ENCODE results near the gene EML2. TPM values are rescaled to one million over a fixed set of nuclear protein-coding genes. Genes with fewer than 3 reads are reported as not detected.

The EML2 gene
- total RNA-seq, 2 donors from 2014 or later = 30.1 to 34.8 TPM

- ATAC-seq (no peak), DNase-seq (no peak)
- intact Hi-C loops (cut with DNase I) = no loop called here
These were observed 18.4 kb upstream of the EML2 start for GRCh38 chr19:45657520-45658167.

GRCh38 chr19:45655073-45655472 is 15.9 kb upstream of the EML2 start:
- ATAC-seq (no peak), DNase-seq (no peak)
- intact Hi-C loops (cut with DNase I) = no loop called here

- DNase-seq (no peak), ATAC-seq (no peak)
- intact Hi-C loops (cut with DNase I) = no loop called here
These were observed 14.4 kb upstream of the EML2 start for GRCh38 chr19:45653634-45654033.

GRCh38 chr19:45650722-45651121 is 11.5 kb upstream of the EML2 start:
- ATAC-seq (no peak), DNase-seq (no peak)
- intact Hi-C loops (cut with DNase I) = no loop called here

DNA sequence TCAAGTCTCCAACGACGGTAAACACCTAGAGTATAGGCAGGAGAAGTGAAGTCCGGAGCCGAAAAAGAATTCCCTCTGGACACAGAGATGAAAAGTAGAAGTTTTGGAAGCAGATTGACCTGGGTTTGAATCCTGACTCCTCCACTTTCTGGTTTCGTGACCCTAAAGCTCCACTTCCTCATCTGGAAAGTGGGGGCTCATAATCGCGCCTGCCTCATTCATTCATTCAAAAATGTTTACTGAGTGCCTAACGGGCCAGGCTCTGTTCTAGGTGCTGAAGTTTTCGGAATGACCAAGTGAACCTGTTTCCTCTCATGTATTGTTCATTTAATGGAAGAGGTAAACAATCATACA is 7.1 kb upstream of the EML2 start:
- intact Hi-C loops (cut with DNase I) = no loop called here
- ATAC-seq (no peak), DNase-seq (no peak)

DNA sequence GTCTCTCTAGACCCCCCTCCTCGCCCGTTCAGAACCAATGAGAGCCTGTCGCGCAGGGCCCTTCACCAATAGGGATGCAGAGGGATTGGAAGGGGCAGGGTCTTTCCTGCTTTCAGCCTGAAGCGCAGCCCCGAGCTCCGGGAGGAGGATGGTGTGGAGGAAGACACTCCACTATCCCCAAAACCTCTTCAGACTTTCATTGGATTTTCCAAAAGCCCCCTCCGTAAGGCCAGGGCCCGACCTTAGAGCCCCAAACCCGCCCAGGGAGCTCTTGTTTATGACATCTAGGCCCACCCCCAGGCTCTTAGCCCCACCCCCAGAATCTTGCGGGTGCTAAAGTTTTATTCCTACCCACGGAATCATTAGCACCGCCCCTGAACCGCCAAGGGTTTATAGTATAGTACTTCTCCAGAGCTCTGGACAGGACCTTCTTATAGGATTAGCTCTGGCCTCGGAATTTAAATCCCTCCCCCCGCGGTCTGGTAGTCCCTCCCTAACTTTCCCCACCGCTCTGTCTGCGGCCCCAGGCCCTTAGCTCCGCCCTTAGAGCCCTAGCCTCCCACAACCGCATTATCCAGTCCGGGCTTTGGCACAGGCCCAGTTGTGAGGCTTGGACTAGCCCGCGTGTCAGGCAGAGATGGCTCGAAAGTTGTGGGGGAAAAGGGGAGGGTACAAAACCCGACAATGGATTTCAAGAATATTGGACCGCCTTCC is 6.6 kb upstream of the EML2 start:
- intact Hi-C loops (cut with DNase I) = no loop called here
- ATAC-seq (peak; percentile 60 to 86), DNase-seq (peak; percentile 86)

DNA sequence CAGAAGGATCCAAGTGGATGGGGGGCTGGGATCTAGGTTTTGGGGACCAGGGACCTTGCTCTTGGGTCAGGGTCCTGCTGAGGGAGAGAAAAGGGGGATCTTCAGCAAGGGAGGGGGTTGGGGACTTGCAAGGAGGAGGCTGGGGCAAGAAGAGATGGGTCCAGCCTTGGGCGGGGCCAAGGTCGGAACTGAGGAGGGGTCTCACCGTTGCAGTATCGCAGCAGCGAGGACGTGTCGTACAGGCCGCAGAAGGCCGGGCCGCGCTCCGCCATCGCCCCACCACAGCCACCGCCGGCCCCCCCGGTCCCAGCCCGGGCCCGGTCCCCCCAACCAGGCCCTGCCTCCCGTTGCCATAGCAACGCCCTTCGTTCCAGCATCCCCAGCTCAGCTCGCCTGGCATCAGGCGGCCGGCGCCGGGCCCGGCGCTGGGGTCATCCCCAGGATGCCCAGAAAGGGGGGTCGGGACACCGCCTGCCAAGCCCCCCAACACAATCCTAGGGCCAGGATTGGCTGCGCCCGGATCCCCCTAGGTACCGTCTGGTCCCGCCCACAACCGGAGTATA is 6.0 kb upstream of the EML2 start:
- ATAC-seq (no peak), DNase-seq (no peak)
- intact Hi-C loops (cut with DNase I) = no loop called here

GRCh38 chr19:45643927-45644771 is 5.0 kb upstream of the EML2 start:
- no peak for ATAC-seq
- no peak for DNase-seq
- intact Hi-C loops (cut with DNase I) = loop anchor here (5.0 kb wide), 2 partner anchors 37 to 122 kb away; no protein-coding TSS in a partner anchor

- ATAC-seq = peak; percentile 48 to 50
- DNase-seq = peak; percentile 82
- intact Hi-C loops (cut with DNase I) = loop anchor here (5.0 kb wide), 2 partner anchors 36 to 121 kb away; no protein-coding TSS in a partner anchor
These were observed 4.1 kb upstream of the EML2 start for GRCh38 chr19:45643024-45643926.

- ATAC-seq (peak; percentile 35 to 42), DNase-seq (peak; percentile 84)
- intact Hi-C loops (cut with DNase I) = loop anchor here (5.0 kb wide), 2 partner anchors 34 to 119 kb away; no protein-coding TSS in a partner anchor
These were observed 2.3 kb upstream of the EML2 start for GRCh38 chr19:45641274-45642105.

GRCh38 chr19:45640849-45641273 is 1.7 kb upstream of the EML2 start:
- DNase-seq = no peak
- no peak for ATAC-seq
- intact Hi-C loops (cut with DNase I) = loop anchor here (5.0 kb wide), 2 partner anchors 34 to 119 kb away; no protein-coding TSS in a partner anchor

- DNase-seq = no peak
- intact Hi-C loops (cut with DNase I) = no loop called here
- ATAC-seq = no peak
These were observed 1.1 kb downstream of the EML2 start for GRCh38 chr19:45637890-45638667.

GRCh38 chr19:45636902-45637301 is 2.3 kb downstream of the EML2 start:
- no peak for DNase-seq
- no peak for ATAC-seq
- intact Hi-C loops (cut with DNase I) = no loop called here

GRCh38 chr19:45636275-45636674 is 2.9 kb downstream of the EML2 start:
- DNase-seq = no peak
- intact Hi-C loops (cut with DNase I) = no loop called here

GRCh38 chr19:45632468-45633196 is 6.6 kb downstream of the EML2 start:
- peak; percentile 96 to 99 for ATAC-seq
- DNase-seq = peak; percentile 83
- intact Hi-C loops (cut with DNase I) = no loop called here

More at GRCh38 chr19:45636275-45636674, 2.9 kb downstream of the EML2 start:
- ATAC-seq = no peak

DNA sequence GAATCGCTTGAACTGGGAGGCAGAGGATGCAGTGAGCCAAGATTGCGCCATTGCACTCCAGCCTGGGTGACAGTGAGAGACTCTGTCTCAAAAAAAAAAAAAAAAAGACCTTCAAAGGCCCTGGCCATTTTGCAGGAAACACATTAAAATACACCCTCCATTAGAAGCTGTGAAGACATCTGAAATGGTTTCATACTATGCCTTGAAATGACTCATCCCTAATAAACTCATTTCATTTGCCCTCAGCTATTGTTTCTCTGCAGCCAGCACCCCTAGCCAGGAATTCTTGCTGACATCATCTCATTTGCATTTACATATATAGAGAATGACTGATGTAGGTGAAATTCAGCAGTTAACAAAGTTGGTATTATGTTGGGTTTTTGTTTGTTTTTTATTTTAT is 8.7 kb downstream of the EML2 start:
- intact Hi-C loops (cut with DNase I) = no loop called here
- ATAC-seq (no peak), DNase-seq (no peak)

Data from left cardiac atrium (tissue), 4 donors.